ENCODE measurements around the gene PPP2CA.

GRCh38 chr5:134161513-134162395 is 64.1 kb downstream of the PPP2CA start:
- TF ChIP-seq CTCF (IDR thresholded peaks at IDR 0.05) (no peak), EP300 (IDR thresholded peaks at IDR 0.05) (no peak), POLR2AphosphoS5 (IDR thresholded peaks at IDR 0.05) (no peak)

Data from suprapubic skin (tissue), 4 donors.